Suprapubic skin (tissue), 4 donors: ENCODE results near the gene NPHP4. TPM values are rescaled to one million over a fixed set of nuclear protein-coding genes. Genes with fewer than 3 reads are reported as not detected.
A peak's percentile ranks its signal among the peaks of the same experiment; 100 is the strongest.

ENCODE experiments used
- DNase-seq, 2 donors: peaks; one replicate each; pipeline ENCODE4 v3.0.0-alpha.2; 2019; ENCODE audit warnings: low spot score in 2 of 2
- H3K27ac ChIP-seq: fragments of 200-600 bp; sonication (generic); one replicate; pipeline ENCODE4 v1.5.1; 2019
- H3K27me3 ChIP-seq: fragments of 200-600 bp; sonication (generic); one replicate; pipeline ENCODE4 v1.5.1; 2019
- H3K36me3 ChIP-seq: fragments of 200-600 bp; sonication (generic); one replicate; pipeline ENCODE4 v1.5.1; 2019
- H3K4me1 ChIP-seq: fragments of 200-600 bp; sonication (generic); one replicate; pipeline ENCODE4 v1.5.1; 2019
- H3K4me3 ChIP-seq: fragments of 200-600 bp; sonication (generic); one replicate; pipeline ENCODE4 v1.5.1; 2019; ENCODE audit warnings: mild to moderate bottlenecking
- H3K9me3 ChIP-seq: fragments of 200-600 bp; sonication (generic); one replicate; pipeline ENCODE4 v1.5.1; 2019
- CTCF ChIP-seq, 2 donors: fragments of 200-600 bp in 1 of 2; fragments of 450-650 bp in 1 of 2; sonication (generic) in 1 of 2; IDR thresholded peaks; one replicate each; pipeline ENCODE4 v1.5.1; 2016 to 2019; ENCODE audit warnings: antibody characterized with exemption in 2 of 2, mild to moderate bottlenecking in 1 of 2, moderate library complexity in 1 of 2
- EP300 ChIP-seq: sonication (generic); formaldehyde crosslinking; IDR thresholded peaks from one replicate; pipeline ENCODE4 v1.6.1; 2017; ENCODE audit warnings: antibody characterized with exemption
- POLR2A ChIP-seq, 2 donors: fragments of 450-650 bp; IDR thresholded peaks; one replicate each; pipeline ENCODE4 v1.6.1; 2017; ENCODE audit warnings: antibody characterized with exemption in 2 of 2, mild to moderate bottlenecking in 2 of 2, moderate library complexity in 2 of 2
- POLR2AphosphoS5 ChIP-seq, 3 donors: sonication (generic); formaldehyde crosslinking; IDR thresholded peaks; one replicate each; pipeline ENCODE4 v1.6.1; 2017; ENCODE audit warnings: antibody characterized with exemption in 3 of 3
- WGBS: methylation state at CpG from one replicate; pipeline ENCODE4 v1.1.5; 2018; 5-methylcytosine and 5-hydroxymethylcytosine counted together
- total RNA-seq, 4 donors: library from RNA; depleted of rRNA; stranded (reverse); fragments of >200 nt; gene quantifications; one replicate each; pipeline ENCODE4 v1.1.0, GENCODE V29; 2016

The NPHP4 gene
- total RNA-seq, 4 donors from 2014 or later = 26.3 to 33.7 (median 29.1) TPM

GRCh38 chr1:5950201-5950895 is 41.9 kb downstream of the NPHP4 start:
- WGBS = 64% methylated on average over 7 of the region's 7 CpGs

GRCh38 chr1:5949761-5950100 is 42.5 kb downstream of the NPHP4 start:
- H3K4me3 ChIP-seq = no peak overlapping the region
- H3K36me3 ChIP-seq = peaks cover 28% of the 10 kb centered on the region
- no peaks in the 10 kb centered on the region for H3K27me3 ChIP-seq
- peak in 1 of 2 donors; percentile 34 for DNase-seq
- TF ChIP-seq CTCF (IDR thresholded peaks at IDR 0.05) = no peak
- TF ChIP-seq POLR2AphosphoS5 (IDR thresholded peaks at IDR 0.05) = no peak
- no peak for TF ChIP-seq EP300
- no peak for TF ChIP-seq POLR2A (IDR thresholded peaks at IDR 0.05)
- whole genome bisulfite sequencing = 67% methylated on average over 4 of the region's 4 CpGs
- no peaks in the 10 kb centered on the region for H3K9me3 ChIP-seq
- H3K27ac ChIP-seq = no peak overlapping the region
- peaks cover 11% of the 10 kb centered on the region for H3K4me1 ChIP-seq

More at GRCh38 chr1:5950201-5950895, 41.9 kb downstream of the NPHP4 start:
- Histone ChIP-seq H3K9me3 (no peaks in the 10 kb centered on the region), H3K4me1 (peaks cover 11% of the 10 kb centered on the region), H3K4me3 (no peak overlapping the region), H3K27ac (no peak overlapping the region), H3K27me3 (no peaks in the 10 kb centered on the region), H3K36me3 (peaks cover 28% of the 10 kb centered on the region)
- DNase-seq = peak; percentile 46 to 65
- no peak for TF ChIP-seq POLR2AphosphoS5 (IDR thresholded peaks at IDR 0.05)
- no peak for TF ChIP-seq POLR2A (IDR thresholded peaks at IDR 0.05)
- no peak for TF ChIP-seq CTCF (IDR thresholded peaks at IDR 0.05)
- TF ChIP-seq EP300 = no peak

GRCh38 chr1:5949085-5949760 is 43.0 kb downstream of the NPHP4 start:
- H3K4me1 ChIP-seq = peaks cover 13% of the 10 kb centered on the region
- WGBS = 75% methylated on average over 13 of the region's 13 CpGs
- H3K4me3 ChIP-seq = no peak overlapping the region
- H3K27me3 ChIP-seq = no peaks in the 10 kb centered on the region
- H3K9me3 ChIP-seq = no peaks in the 10 kb centered on the region
- no peak overlapping the region for H3K27ac ChIP-seq
- peaks cover 28% of the 10 kb centered on the region for H3K36me3 ChIP-seq
- TF ChIP-seq POLR2A (IDR thresholded peaks at IDR 0.05) (no peak), EP300 (no peak), CTCF (IDR thresholded peaks at IDR 0.05) (no peak)
- peak in 1 of 2 donors; percentile 24 for DNase-seq

DNA sequence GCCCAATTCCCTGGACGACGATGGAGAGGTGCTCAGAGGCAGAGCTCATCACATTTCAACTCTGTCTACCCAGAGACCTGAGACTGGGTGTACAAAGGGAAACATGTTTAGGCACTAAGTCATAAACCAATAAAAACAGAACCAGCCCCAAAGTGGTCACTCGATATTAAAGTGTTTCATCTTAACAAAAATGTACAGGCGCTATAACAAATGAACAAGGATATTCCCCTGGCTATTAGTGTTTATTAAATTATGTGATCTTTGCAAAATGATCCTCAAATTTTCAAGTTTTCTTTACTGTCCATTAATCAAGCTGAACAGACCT is 43.6 kb downstream of the NPHP4 start:
- Histone ChIP-seq H3K4me1 (peaks cover 19% of the 10 kb centered on the region), H3K27me3 (no peaks in the 10 kb centered on the region), H3K4me3 (no peak overlapping the region), H3K27ac (no peak overlapping the region), H3K36me3 (peaks cover 27% of the 10 kb centered on the region), H3K9me3 (no peaks in the 10 kb centered on the region)
- no peak for TF ChIP-seq EP300
- no peak for TF ChIP-seq POLR2AphosphoS5 (IDR thresholded peaks at IDR 0.05)
- no peak for TF ChIP-seq POLR2A (IDR thresholded peaks at IDR 0.05)
- no peak for TF ChIP-seq CTCF (IDR thresholded peaks at IDR 0.05)
- no peak for DNase-seq
- 90% methylated on average over 4 of the region's 4 CpGs for WGBS

- H3K4me3 ChIP-seq = no peak overlapping the region
- H3K4me1 ChIP-seq = peaks cover 24% of the 10 kb centered on the region
- H3K9me3 ChIP-seq = no peaks in the 10 kb centered on the region
- H3K36me3 ChIP-seq = peaks cover 23% of the 10 kb centered on the region
- no peaks in the 10 kb centered on the region for H3K27me3 ChIP-seq
- H3K27ac ChIP-seq = no peak overlapping the region
- TF ChIP-seq CTCF (IDR thresholded peaks at IDR 0.05) (no peak), EP300 (no peak), POLR2A (IDR thresholded peaks at IDR 0.05) (no peak), POLR2AphosphoS5 (IDR thresholded peaks at IDR 0.05) (no peak)
- DNase-seq = peak in 1 of 2 donors; percentile 49
- WGBS = 82% methylated on average over 12 of the region's 20 CpGs
Observed at GRCh38 chr1:5947978-5948680, 44.1 kb downstream of the NPHP4 start.
